IMR-90 (cell line): ENCODE results near the gene IFI44. TPM values are rescaled to one million over a fixed set of nuclear protein-coding genes. Genes with fewer than 3 reads are reported as not detected.

Source experiments
- ATAC-seq: fragments of 200-7000 bp; cut with Tn5 transposase; 2 replicates; pipeline ENCODE4 v1.9.1; 2020; ENCODE audit warnings: low read depth, mild to moderate bottlenecking, moderate library complexity
- BruUV-seq: library from RNA; stranded (reverse); fragments of 400-500 nt; replicated peaks from 2 replicates; lab custom pipeline; 2021; lab: Mats Ljungman, UMichigan
- CTCF ChIA-PET: fragments of 300-600 bp; formaldehyde crosslinking; extraction: SDS; loops from one replicate; lab custom pipeline; 2021; ENCODE audit warnings: antibody characterized with exemption; lab: Yijun Ruan, JAX
- POLR2A ChIA-PET: fragments of 300-600 bp; sonication (Branson Sonifier 250); formaldehyde crosslinking; loops from one replicate; lab custom pipeline; 2022; ENCODE audit warnings: antibody characterized with exemption; ENCODE audit not compliant: unreplicated experiment; lab: Charles Lee
- DNase-seq: peaks from one replicate; pipeline ENCODE4 v3.0.0; 2013
- H2AFZ ChIP-seq: replicated peaks from 2 replicates; pipeline ENCODE3; 2013; ENCODE audit warnings: low read length, mild to moderate bottlenecking; ENCODE audit not compliant: poor library complexity
- H2AK5ac ChIP-seq: 2 replicates; pipeline ENCODE4 v1.6.1; 2013; ENCODE audit warnings: low read depth, low read length, inconsistent platforms
- H2AK9ac ChIP-seq: replicated peaks from 2 replicates; pipeline ENCODE3; 2013; ENCODE audit warnings: mild to moderate bottlenecking, low read depth, low read length, moderate library complexity; ENCODE audit not compliant: poor library complexity
- H2BK120ac ChIP-seq: 2 replicates; pipeline ENCODE4 v1.6.1; 2013; ENCODE audit warnings: low read depth, low read length, inconsistent platforms
- H2BK15ac ChIP-seq: 3 replicates; pipeline ENCODE4 v1.6.1; 2013; ENCODE audit warnings: low read depth, low read length, inconsistent platforms
- H2BK20ac ChIP-seq: 2 replicates; pipeline ENCODE4 v1.6.1; 2013; ENCODE audit warnings: low read depth, mild to moderate bottlenecking, inconsistent platforms, low read length, moderate library complexity
- H2BK5ac ChIP-seq: 2 replicates; pipeline ENCODE4 v1.6.1; 2013; ENCODE audit warnings: mild to moderate bottlenecking, low read depth, low read length, inconsistent platforms; ENCODE audit not compliant: poor library complexity, severe bottlenecking
- H3K14ac ChIP-seq: replicated peaks from 2 replicates; pipeline ENCODE4 v1.6.1; 2013; ENCODE audit warnings: low read depth, low read length, inconsistent platforms
- H3K18ac ChIP-seq: 2 replicates; pipeline ENCODE4 v1.6.1; 2013; ENCODE audit warnings: low read depth, low read length, control low read depth
- H3K23ac ChIP-seq: 2 replicates; pipeline ENCODE4 v1.6.1; 2013; ENCODE audit warnings: low read depth, low read length, inconsistent platforms
- H3K27ac ChIP-seq: 2 replicates; pipeline ENCODE4 v1.5.1; 2013; ENCODE audit warnings: mild to moderate bottlenecking, control low read depth, low read length; ENCODE audit not compliant: insufficient read depth
- H3K27me3 ChIP-seq: 2 replicates; pipeline ENCODE4 v1.6.1; 2013; ENCODE audit warnings: low read length; ENCODE audit not compliant: control insufficient read depth, insufficient read depth
- H3K36me3 ChIP-seq: 2 replicates; pipeline ENCODE4 v1.6.1; 2013; ENCODE audit warnings: low read length, mixed read lengths; ENCODE audit not compliant: control insufficient read depth, insufficient read depth
- H3K4ac ChIP-seq: 2 replicates; pipeline ENCODE4 v1.6.1; 2013; ENCODE audit warnings: low read depth, low read length, inconsistent platforms
- H3K4me1 ChIP-seq: 2 replicates; pipeline ENCODE4 v1.6.1; 2013; ENCODE audit warnings: low read length, mixed read lengths; ENCODE audit not compliant: control insufficient read depth, insufficient read depth
- H3K4me2 ChIP-seq: 2 replicates; pipeline ENCODE4 v1.6.1; 2013; ENCODE audit warnings: low read depth, mild to moderate bottlenecking, control low read depth, low read length, moderate library complexity
- H3K4me3 ChIP-seq: 2 replicates; pipeline ENCODE4 v1.5.1; 2013; ENCODE audit warnings: low read depth, mild to moderate bottlenecking, control low read depth, low read length, moderate library complexity; ENCODE audit not compliant: insufficient read depth
- H3K56ac ChIP-seq: 2 replicates; pipeline ENCODE4 v1.6.1; 2013; ENCODE audit warnings: low read length, inconsistent platforms; ENCODE audit not compliant: insufficient read depth; ENCODE audit errors: extremely low read depth
- H3K79me1 ChIP-seq, 2 experiments: 2 replicates each; pipeline ENCODE4 v1.6.1; 2013; ENCODE audit warnings: low read length in 2 of 2, inconsistent platforms in 1 of 2, low read depth in 1 of 2
- H3K9ac ChIP-seq: 2 replicates; pipeline ENCODE4 v1.6.1; 2013; ENCODE audit warnings: low read depth, low read length, control low read depth
- H3K9me1 ChIP-seq: 2 replicates; pipeline ENCODE4 v1.6.1; 2013; ENCODE audit warnings: low read length, inconsistent platforms; ENCODE audit not compliant: insufficient read depth
- H3K9me3 ChIP-seq: 2 replicates; pipeline ENCODE4 v1.6.1; 2013; ENCODE audit warnings: low read length; ENCODE audit not compliant: control insufficient read depth, insufficient read depth
- H4K20me1 ChIP-seq: 2 replicates; pipeline ENCODE4 v1.6.1; 2013; ENCODE audit warnings: low read length, inconsistent platforms; ENCODE audit not compliant: insufficient read depth
- H4K5ac ChIP-seq: 2 replicates; pipeline ENCODE4 v1.6.1; 2013; ENCODE audit warnings: mild to moderate bottlenecking, low read depth, low read length, control low read depth
- H4K8ac ChIP-seq, 2 experiments: 2 replicates each; pipeline ENCODE4 v1.6.1; 2013; ENCODE audit warnings: low read depth in 2 of 2, low read length in 2 of 2, control low read depth in 1 of 2, inconsistent platforms in 1 of 2
- H4K91ac ChIP-seq: 2 replicates; pipeline ENCODE4 v1.6.1; 2013; ENCODE audit warnings: low read depth, low read length, inconsistent platforms; ENCODE audit not compliant: insufficient read depth
- CTCF ChIP-seq: conservative IDR thresholded peaks from 2 replicates; pipeline ENCODE4 v1.5.1; 2012; ENCODE audit warnings: mild to moderate bottlenecking, low read depth, low read length, improper control_type of control experiment
- FOS ChIP-seq: fragments of 150-350 bp; IDR thresholded peaks from 2 replicates; pipeline ENCODE4 v1.6.1; 2016; ENCODE audit warnings: low read depth, low read length
- NFE2L2 ChIP-seq: fragments of 150-350 bp; IDR thresholded peaks from 2 replicates; pipeline ENCODE4 v1.6.1; 2016; ENCODE audit warnings: low read depth, mild to moderate bottlenecking, low read length
- RAD21 ChIP-seq: IDR thresholded peaks from 2 replicates; pipeline ENCODE4 v1.6.1; 2012; ENCODE audit warnings: low read length, improper control_type of control experiment
- SMC3 ChIP-seq: fragments of 150-350 bp; IDR thresholded peaks from 2 replicates; pipeline ENCODE4 v1.6.1; 2016; ENCODE audit warnings: low read depth, mild to moderate bottlenecking, antibody characterized with exemption, low read length, moderate library complexity
- WGBS, 2 experiments: methylation state at CpG; one replicate each; pipeline versions ENCODE4 v1.1.5 to v1.1.7; 2013; ENCODE audit warnings: missing lambda C conversion rate in 2 of 2; ENCODE audit not compliant: insufficient read length in 1 of 2; ENCODE audit errors: extremely low coverage in 2 of 2; 5-methylcytosine and 5-hydroxymethylcytosine counted together
- dilution Hi-C: fragments of 300-500 bp; cut with HindIII; formaldehyde crosslinking; loops from one replicate; pipeline ENCODE4 v1.14.3; 2018; ENCODE audit warnings: low sequenced_read_pairs; ENCODE audit not compliant: unreplicated experiment
- in situ Hi-C: fragments of 300-500 bp; cut with MboI; formaldehyde crosslinking; loops from 3 replicates; pipeline ENCODE4 v1.14.3; 2019; ENCODE audit warnings: low sequenced_read_pairs, inconsistent platforms, mixed read lengths
- intact Hi-C: fragments of 100-400 bp; cut with micrococcal nuclease; formaldehyde crosslinking; loops from 2 replicates; pipeline ENCODE4 v1.10.0; 2022
- polyA plus RNA-seq, 3 experiments: library from polyadenylated mRNA; depleted of rRNA; stranded (reverse); fragments of >200 nt; gene quantifications; 2 replicates each; pipeline ENCODE4 v1.2.3, GENCODE V29; 2012; ENCODE audit warnings: low replicate concordance in 1 of 3
- total RNA-seq: library from RNA; depleted of rRNA; stranded (reverse); fragments of >200 nt; gene quantifications from 2 replicates; pipeline ENCODE4 v1.2.3, GENCODE V29; 2012

IFI44 gene
- total and polyA plus RNA-seq, 2 of the 4 experiments (the other 2 are of a cell fraction), result 2.2 to 2.7 TPM

- in situ Hi-C loops, result loop anchor here (5.0 kb wide), 1 partner anchor 475 kb away; no protein-coding TSS in a partner anchor
- no TSS peak for BruUV-seq
- ATAC-seq, result no peak; the same call in 1 of the 2 replicates
Observed at GRCh38 chr1:78607334-78607927, 42.2 kb upstream of the IFI44 start.

More at GRCh38 chr1:78607334-78607927, 42.2 kb upstream of the IFI44 start:
- H3K9me1 ChIP-seq, result no peaks in the 10 kb centered on the region
- no peak overlapping the region for H3K56ac ChIP-seq
- H2BK120ac ChIP-seq, result no peak overlapping the region
- no peaks in the 10 kb centered on the region for H3K9me3 ChIP-seq
- no peak overlapping the region for H2BK15ac ChIP-seq
- ChIA-PET CTCF (interaction anchor here (0.5 to 3.7 kb wide), 5 partner anchors 463 to 493 kb away, joined by 3 to 32 read pairs (median 4); no protein-coding TSS in a partner anchor), POLR2A (no interaction called here)
- no peak overlapping the region for H2AFZ ChIP-seq
- H4K5ac ChIP-seq, result no peak overlapping the region
- H3K36me3 ChIP-seq, result no peaks in the 10 kb centered on the region
- H2BK20ac ChIP-seq, result no peak overlapping the region
- H4K8ac ChIP-seq, result no peak overlapping the region
- DNase-seq, result peak; percentile 51
- intact Hi-C loops (loop anchor here (1.0 to 10.0 kb wide), 4 partner anchors 117 to 477 kb away; partner anchors contain the start of gene PTGFR), dilution Hi-C loops (loop anchor here (10.0 kb wide), 1 partner anchor 463 kb away; no protein-coding TSS in a partner anchor)
- no peak overlapping the region for H4K91ac ChIP-seq
- H3K27ac ChIP-seq, result no peak overlapping the region
- H2BK5ac ChIP-seq, result no peak overlapping the region
- TF ChIP-seq RAD21 (peak; percentile 83), CTCF (peak; percentile 79), NFE2L2 (no peak), SMC3 (peak; percentile 91), FOS (no peak)
- no peak overlapping the region for H2AK5ac ChIP-seq
- no peaks in the 10 kb centered on the region for H3K27me3 ChIP-seq
- 0 out of 2 replicates have a peak, but pooled peaks cover 2% of the 10 kb centered on the region for H3K4me1 ChIP-seq
- no CpG with 5 or more reads among the region's 5 CpGs for WGBS, 2 experiments
- no peak overlapping the region for H3K23ac ChIP-seq
- no peak overlapping the region for H3K14ac ChIP-seq
- H3K4me2 ChIP-seq, result no peak overlapping the region
- H3K79me1 ChIP-seq, result no peaks in the 10 kb centered on the region
- H2AK9ac ChIP-seq, result no peak overlapping the region
- H3K4me3 ChIP-seq, result no peak overlapping the region
- no peak overlapping the region for H3K9ac ChIP-seq
- H3K4ac ChIP-seq, result no peak overlapping the region
- no peak overlapping the region for H3K18ac ChIP-seq
- H4K20me1 ChIP-seq, result no peaks in the 10 kb centered on the region
